Ovary (tissue), 9 donors: ENCODE data around the gene RDH16. TPM values are rescaled to one million over a fixed set of nuclear protein-coding genes. Genes with fewer than 3 reads are reported as not detected.

Source experiments
- DNase-seq, 5 donors: peaks; one replicate each; pipeline ENCODE4 v3.0.0-alpha.2; 2019 to 2020
- H3K27ac ChIP-seq, 2 donors: fragments of 200-600 bp; one replicate each; pipeline versions ENCODE4 v1.5.1 to v1.8.0; 2019 to 2022
- H3K27me3 ChIP-seq: fragments of 200-600 bp; one replicate; pipeline ENCODE4 v1.8.0; 2022
- H3K36me3 ChIP-seq: fragments of 200-600 bp; sonication (generic); one replicate; pipeline ENCODE4 v1.5.1; 2019
- H3K4me1 ChIP-seq: one replicate; pipeline ENCODE4 v1.8.1; 2013; ENCODE audit warnings: mild to moderate bottlenecking, moderate library complexity; ENCODE audit not compliant: insufficient read depth
- H3K4me3 ChIP-seq: fragments of 200-600 bp; sonication (generic); one replicate; pipeline ENCODE4 v1.5.1; 2017
- H3K9me3 ChIP-seq, 2 donors: fragments of 200-600 bp in 1 of 2; sonication (generic) in 1 of 2; one replicate each; pipeline versions ENCODE4 v1.5.1 to v1.8.1; 2013 to 2019; ENCODE audit warnings: mild to moderate bottlenecking in 1 of 2, moderate library complexity in 1 of 2
- CTCF ChIP-seq, 3 donors: fragments of 450-650 bp in 2 of 3; fragments of 200-600 bp in 1 of 3; IDR thresholded peaks; one replicate each; pipeline versions ENCODE4 v1.5.1 to v1.8.0; 2016 to 2022; ENCODE audit warnings: antibody characterized with exemption in 3 of 3, mild to moderate bottlenecking in 1 of 3
- EP300 ChIP-seq: sonication (generic); formaldehyde crosslinking; IDR thresholded peaks from one replicate; pipeline ENCODE4 v1.6.1; 2017; ENCODE audit warnings: antibody characterized with exemption
- POLR2A ChIP-seq: fragments of 450-650 bp; IDR thresholded peaks from one replicate; pipeline ENCODE4 v1.6.1; 2017; ENCODE audit warnings: antibody characterized with exemption, mild to moderate bottlenecking, moderate library complexity
- WGBS, 3 donors: extraction: QIAGEN DNeasy Blood & Tissue Kit in 1 of 3; methylation state at CpG; one replicate each; pipeline versions ENCODE4 v1.1.5 to v1.1.7; 2013 to 2017; 5-methylcytosine and 5-hydroxymethylcytosine counted together
- intact Hi-C, 4 donors: fragments of 100-400 bp; cut with DNase I; formaldehyde crosslinking; loops; one replicate each; pipeline versions ENCODE4 v1.11.0 to v1.15.1; 2022 to 2023
- polyA plus RNA-seq, 2 donors: library from polyadenylated mRNA; stranded (reverse); fragments of 200-250 nt in 1 of 2; fragments of 350-450 nt in 1 of 2; fragmentation: Illumina TruSeq in 1 of 2; extraction: RNeasy Lipid Tissue Mini Kit (QIAGEN cat#74804) in 1 of 2; gene quantifications; one replicate each; pipeline ENCODE4 v1.2.3, GENCODE V29; 2013 to 2014
- total RNA-seq, 7 donors: library from RNA; depleted of rRNA in 2 of 7; stranded (reverse); fragments of >200 nt in 2 of 7; fragmentation: NEBNext Ultra II Directional in 3 of 7; extraction: Animal tissue kit (Norgen Biotek cat#: 25700) in 3 of 7; gene quantifications; one replicate each; pipeline versions ENCODE4 v1.1.0 to v1.2.4, GENCODE V29; 2016 to 2023
- donor health status: DM: no; HTN: no; CAD: no; lungs with moderate emphysema.
- donor health status: DM: no; HTN: no; CAD: no.
- donor health status: Bipolar disorder and iron deficiency.
- donor health status: DM: yes; HTN: yes; CAD: no.
- donor health status: DM: no; HTN: no; CAD: no.
- donor health status: DM: yes; HTN: yes; CAD: no.

Gene RDH16
- total and polyA plus RNA-seq, 9 donors, result 0.22 to 0.64 (median 0.34) TPM

GRCh38 chr12:56998981-56999380 lies 41.6 kb upstream of the RDH16 start:
- intact Hi-C loops, result no loop called here

GRCh38 chr12:56998316-56998715 lies 40.9 kb upstream of the RDH16 start:
- 84 to 88% (median 87%) methylated on average over 6 of the region's 6 CpGs for WGBS, 3 donors
- H3K36me3 ChIP-seq, result no peaks in the 10 kb centered on the region

More at GRCh38 chr12:56998981-56999380, 41.6 kb upstream of the RDH16 start:
- Histone ChIP-seq H3K27ac (no peak overlapping the region), H3K36me3 (no peaks in the 10 kb centered on the region), H3K4me1 (peaks cover 3% of the 10 kb centered on the region), H3K4me3 (no peak overlapping the region), H3K27me3 (no peaks in the 10 kb centered on the region), H3K9me3 (no peaks in the 10 kb centered on the region)
- WGBS, 3 donors, result 65 to 72% (median 71%) methylated on average over 4 of the region's 4 CpGs
- DNase-seq, result no peak
- no peak for TF ChIP-seq CTCF (IDR thresholded peaks at IDR 0.05)
- TF ChIP-seq POLR2A, result no peak
- no peak for TF ChIP-seq EP300

GRCh38 chr12:56996793-56997545 lies 39.6 kb upstream of the RDH16 start:
- no peak overlapping the region for H3K4me3 ChIP-seq
- no peak overlapping the region for H3K27ac ChIP-seq
- H3K9me3 ChIP-seq, result no peaks in the 10 kb centered on the region
- WGBS, 3 donors, result 46 to 54% (median 48%) methylated on average over 12 of the region's 12 CpGs
- no peak for DNase-seq
- TF ChIP-seq CTCF (IDR thresholded peaks at IDR 0.05) (no peak), POLR2A (no peak), EP300 (no peak)
- H3K36me3 ChIP-seq, result no peaks in the 10 kb centered on the region
- intact Hi-C loops, result no loop called here
- no peaks in the 10 kb centered on the region for H3K27me3 ChIP-seq
- peaks cover 3% of the 10 kb centered on the region for H3K4me1 ChIP-seq

More at GRCh38 chr12:56998316-56998715, 40.9 kb upstream of the RDH16 start:
- Histone ChIP-seq H3K9me3 (no peaks in the 10 kb centered on the region), H3K4me3 (no peak overlapping the region), H3K27me3 (no peaks in the 10 kb centered on the region), H3K27ac (no peak overlapping the region), H3K4me1 (peaks cover 3% of the 10 kb centered on the region)
- intact Hi-C loops, result no loop called here
- no peak for TF ChIP-seq POLR2A
- TF ChIP-seq EP300, result no peak
- TF ChIP-seq CTCF (IDR thresholded peaks at IDR 0.05), result no peak
- no peak for DNase-seq

- H3K4me1 ChIP-seq, result no peaks in the 10 kb centered on the region
- 90 to 94% (median 92%) methylated on average over 11 of the region's 11 CpGs for WGBS, 3 donors
- H3K27ac ChIP-seq, result no peak overlapping the region
- H3K9me3 ChIP-seq, result no peaks in the 10 kb centered on the region
- intact Hi-C loops, result no loop called here
- no peak overlapping the region for H3K4me3 ChIP-seq
- TF ChIP-seq EP300, result no peak
- no peak for DNase-seq
- H3K36me3 ChIP-seq, result no peaks in the 10 kb centered on the region
- no peaks in the 10 kb centered on the region for H3K27me3 ChIP-seq
Measured at GRCh38 chr12:56995930-56996496, 38.6 kb upstream of the RDH16 start.
